ENCODE data around the gene LETM1. TPM values are rescaled to one million over a fixed set of nuclear protein-coding genes. Genes with fewer than 3 reads are reported as not detected.

The LETM1 gene
- total and polyA plus RNA-seq, 8 donors, result 5.3 to 255 (median 52.1) TPM

GRCh38 chr4:1826531-1827350 is 29.2 kb downstream of the LETM1 start:
- WGBS, 5 donors, result 89 to 94% (median 92%) methylated on average over 30 of the region's 30 CpGs
- intact Hi-C loops (cut with DNase I; ENCODE audit: low total_unique reads), result no loop called here
- no peaks in the 10 kb centered on the region for H3K9me3 ChIP-seq
- H3K4me3 ChIP-seq, result no peak overlapping the region
- peaks cover 60 to 79% (median 78%) of the 10 kb centered on the region in 4 donors for H3K36me3 ChIP-seq
- H3K4me1 ChIP-seq, result no peaks in the 10 kb centered on the region
- DNase-seq, result no peak
- H3K27me3 ChIP-seq, result no peaks in the 10 kb centered on the region
- no peak overlapping the region for H3K27ac ChIP-seq
- TF ChIP-seq POLR2A (IDR thresholded peaks at IDR 0.05), result no peak
- TF ChIP-seq EP300 (IDR thresholded peaks at IDR 0.05), result no peak
- no peak for TF ChIP-seq CTCF (IDR thresholded peaks at IDR 0.05)
- no peak for TF ChIP-seq POLR2AphosphoS5 (IDR thresholded peaks at IDR 0.05)

GRCh38 chr4:1825326-1825725 is 30.6 kb downstream of the LETM1 start:
- H3K36me3 ChIP-seq, result peaks cover 59 to 79% (median 78%) of the 10 kb centered on the region in 4 donors
- WGBS, 5 donors, result 85 to 89% (median 87%) methylated on average over 19 of the region's 19 CpGs

GRCh38 chr4:1824746-1825145 is 31.2 kb downstream of the LETM1 start:
- no peak overlapping the region for H3K27ac ChIP-seq
- no peak for DNase-seq
- H3K9me3 ChIP-seq, result no peaks in the 10 kb centered on the region
- TF ChIP-seq POLR2AphosphoS5 (IDR thresholded peaks at IDR 0.05), result no peak
- TF ChIP-seq CTCF (IDR thresholded peaks at IDR 0.05), result no peak
- no peaks in the 10 kb centered on the region for H3K4me1 ChIP-seq
- H3K27me3 ChIP-seq, result no peaks in the 10 kb centered on the region
- H3K36me3 ChIP-seq, result peaks cover 59 to 79% (median 79%) of the 10 kb centered on the region in 4 donors
- 78 to 87% (median 82%) methylated on average over 9 to 11 of the region's 11 CpGs for WGBS, 5 donors
- H3K4me3 ChIP-seq, result no peak overlapping the region
- intact Hi-C loops (cut with DNase I; ENCODE audit: low total_unique reads), result no loop called here

More at GRCh38 chr4:1825326-1825725, 30.6 kb downstream of the LETM1 start:
- no peaks in the 10 kb centered on the region for H3K4me1 ChIP-seq
- H3K4me3 ChIP-seq, result no peak overlapping the region
- H3K27me3 ChIP-seq, result no peaks in the 10 kb centered on the region
- H3K9me3 ChIP-seq, result no peaks in the 10 kb centered on the region
- H3K27ac ChIP-seq, result no peak overlapping the region
- no peak for TF ChIP-seq POLR2A (IDR thresholded peaks at IDR 0.05)
- no peak for TF ChIP-seq CTCF (IDR thresholded peaks at IDR 0.05)
- TF ChIP-seq POLR2AphosphoS5 (IDR thresholded peaks at IDR 0.05), result no peak
- no peak for TF ChIP-seq EP300 (IDR thresholded peaks at IDR 0.05)
- no peak for DNase-seq
- intact Hi-C loops (cut with DNase I; ENCODE audit: low total_unique reads), result no loop called here

GRCh38 chr4:1823545-1823932 is 32.4 kb downstream of the LETM1 start:
- no peak for TF ChIP-seq CTCF (IDR thresholded peaks at IDR 0.05)
- intact Hi-C loops (cut with DNase I; ENCODE audit: low total_unique reads), result no loop called here

More at GRCh38 chr4:1823545-1823932, 32.4 kb downstream of the LETM1 start:
- Histone ChIP-seq H3K27ac (no peak overlapping the region), H3K4me3 (no peak overlapping the region), H3K9me3 (no peaks in the 10 kb centered on the region), H3K36me3 (peaks cover 65 to 85% (median 84%) of the 10 kb centered on the region in 4 donors), H3K4me1 (peaks cover 0 to 8% (median 6%) of the 10 kb centered on the region in 4 donors), H3K27me3 (no peaks in the 10 kb centered on the region)
- DNase-seq, result no peak
- 93 to 97% (median 96%) methylated on average over 10 to 12 of the region's 12 CpGs for WGBS, 5 donors

Data from stomach (tissue), 9 donors.